Effector memory CD4-positive, alpha-beta T cell (primary cell): ENCODE results near the gene ENOX1.

Experiments
- DNase-seq, 3 donors: peaks; one replicate each; pipeline ENCODE4 v3.0.0-alpha.2; 2020
- H3K27ac ChIP-seq: 2 replicates; pipeline ENCODE4 v1.7.0; 2013; ENCODE audit warnings: mild to moderate bottlenecking, low read length, moderate library complexity; ENCODE audit not compliant: insufficient read depth, poor library complexity, severe bottlenecking
- H3K27me3 ChIP-seq: replicated peaks from 2 replicates; pipeline ENCODE4 v1.7.0; 2013; ENCODE audit warnings: mild to moderate bottlenecking, low read length; ENCODE audit not compliant: insufficient read depth, control insufficient read depth, poor library complexity, severe bottlenecking
- H3K36me3 ChIP-seq: 2 replicates; pipeline ENCODE4 v1.7.0; 2013; ENCODE audit warnings: mild to moderate bottlenecking, low read length, moderate library complexity; ENCODE audit not compliant: control insufficient read depth, insufficient read depth
- H3K4me1 ChIP-seq: 2 replicates; pipeline ENCODE4 v1.7.0; 2013; ENCODE audit warnings: low read length, mild to moderate bottlenecking; ENCODE audit not compliant: control insufficient read depth, insufficient read depth, poor library complexity, severe bottlenecking
- H3K4me3 ChIP-seq: 2 replicates; pipeline ENCODE4 v1.7.0; 2013; ENCODE audit warnings: low read length, low read depth, mild to moderate bottlenecking; ENCODE audit not compliant: insufficient read depth, poor library complexity, severe bottlenecking
- H3K9me3 ChIP-seq: 2 replicates; pipeline ENCODE4 v1.7.0; 2013; ENCODE audit warnings: mild to moderate bottlenecking, low read length, moderate library complexity; ENCODE audit not compliant: control insufficient read depth

The ENOX1 gene

DNA sequence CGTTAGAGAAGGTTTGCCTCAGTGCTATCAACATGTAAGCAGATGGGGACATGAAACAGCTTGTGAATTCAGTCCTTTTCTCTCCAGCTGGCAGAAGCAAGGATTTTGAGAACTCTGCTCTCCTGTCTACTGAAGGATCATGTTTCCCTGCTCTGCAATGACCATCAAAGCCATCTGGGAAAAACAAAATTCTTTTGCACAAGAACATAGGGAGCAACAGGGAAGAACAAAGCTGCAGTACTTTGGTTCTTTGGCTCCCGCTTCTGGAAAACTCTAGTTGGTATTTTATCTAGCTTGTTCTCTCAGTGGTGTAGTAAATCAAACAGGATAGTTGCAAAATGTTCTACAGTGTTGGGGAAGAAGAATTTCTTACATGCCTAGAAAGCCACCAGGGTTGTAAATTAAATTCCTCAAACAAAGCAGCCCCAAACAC lies 270.4 kb downstream of the ENOX1 start:
- no peaks in the 10 kb centered on the region for H3K4me1 ChIP-seq
- H3K9me3 ChIP-seq: no peaks in the 10 kb centered on the region
- no peak for DNase-seq
- no peak overlapping the region for H3K4me3 ChIP-seq
- no peaks in the 10 kb centered on the region for H3K36me3 ChIP-seq
- H3K27ac ChIP-seq: no peak overlapping the region
- no peaks in the 10 kb centered on the region for H3K27me3 ChIP-seq

DNA sequence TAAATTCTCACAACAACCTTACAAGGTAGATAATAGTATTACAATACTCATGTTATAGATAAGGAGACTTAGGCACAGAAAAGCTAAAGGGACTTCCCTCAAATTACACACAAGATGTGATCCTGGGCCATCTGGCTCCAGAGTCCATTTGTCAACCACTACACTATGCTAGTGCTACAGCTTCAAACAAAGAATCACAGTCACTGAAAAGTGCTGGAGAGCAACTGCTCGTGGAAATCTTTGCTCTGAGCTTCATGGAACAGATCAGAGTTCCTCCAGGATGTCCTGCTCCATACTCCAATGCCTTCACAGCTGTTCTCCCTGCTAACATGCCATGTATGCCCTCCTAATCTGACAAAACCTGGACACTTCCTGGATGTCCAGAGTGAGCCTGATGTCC lies 271.2 kb downstream of the ENOX1 start:
- Histone ChIP-seq H3K4me3 (no peak overlapping the region), H3K27me3 (no peaks in the 10 kb centered on the region), H3K27ac (no peak overlapping the region), H3K36me3 (no peaks in the 10 kb centered on the region), H3K9me3 (no peaks in the 10 kb centered on the region), H3K4me1 (no peaks in the 10 kb centered on the region)
- no peak for DNase-seq

DNA sequence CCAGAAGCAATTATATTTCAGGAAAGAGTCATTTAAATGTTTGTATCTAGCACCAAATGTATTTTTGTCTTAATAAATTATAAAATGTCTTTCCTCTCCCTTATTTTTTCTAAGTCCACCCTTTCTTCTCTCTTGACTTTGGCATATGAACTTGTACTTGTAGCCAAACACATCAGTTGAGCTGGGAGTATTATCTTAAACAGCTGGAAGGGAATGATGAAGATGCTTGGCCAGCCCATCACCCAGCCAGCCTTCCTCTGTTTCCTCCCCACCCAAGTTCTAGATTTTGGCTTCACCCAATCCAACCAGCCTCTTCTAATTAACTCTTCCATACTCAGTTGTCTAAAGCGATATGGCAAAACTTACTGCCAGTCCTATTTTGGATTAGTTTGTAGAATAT lies 272.5 kb downstream of the ENOX1 start:
- Histone ChIP-seq H3K27me3 (no peaks in the 10 kb centered on the region), H3K9me3 (no peaks in the 10 kb centered on the region), H3K27ac (no peak overlapping the region), H3K4me3 (no peak overlapping the region), H3K4me1 (no peaks in the 10 kb centered on the region), H3K36me3 (no peaks in the 10 kb centered on the region)
- DNase-seq: no peak

DNA sequence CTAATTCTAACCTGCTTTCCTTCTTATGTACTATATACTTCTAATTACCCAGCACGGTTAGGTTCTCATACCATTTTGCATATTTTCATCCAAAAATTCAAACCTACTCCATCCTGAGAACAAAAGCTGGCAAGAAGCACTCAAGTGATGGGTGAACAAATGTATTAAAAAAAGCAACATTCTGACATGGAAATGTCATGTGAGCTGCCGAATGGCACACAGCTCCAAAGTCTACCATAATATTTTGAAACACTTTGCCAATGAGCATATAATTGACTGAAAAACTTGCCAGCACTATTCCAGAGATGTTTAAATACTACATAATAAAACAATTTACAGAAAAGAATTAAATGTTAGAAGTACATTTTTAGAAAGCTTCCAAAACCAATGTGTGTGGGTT lies 274.6 kb downstream of the ENOX1 start:
- no peak overlapping the region for H3K4me3 ChIP-seq
- no peaks in the 10 kb centered on the region for H3K4me1 ChIP-seq
- no peak overlapping the region for H3K27ac ChIP-seq
- no peaks in the 10 kb centered on the region for H3K36me3 ChIP-seq
- DNase-seq: no peak
- no peaks in the 10 kb centered on the region for H3K9me3 ChIP-seq
- H3K27me3 ChIP-seq: no peaks in the 10 kb centered on the region

DNA sequence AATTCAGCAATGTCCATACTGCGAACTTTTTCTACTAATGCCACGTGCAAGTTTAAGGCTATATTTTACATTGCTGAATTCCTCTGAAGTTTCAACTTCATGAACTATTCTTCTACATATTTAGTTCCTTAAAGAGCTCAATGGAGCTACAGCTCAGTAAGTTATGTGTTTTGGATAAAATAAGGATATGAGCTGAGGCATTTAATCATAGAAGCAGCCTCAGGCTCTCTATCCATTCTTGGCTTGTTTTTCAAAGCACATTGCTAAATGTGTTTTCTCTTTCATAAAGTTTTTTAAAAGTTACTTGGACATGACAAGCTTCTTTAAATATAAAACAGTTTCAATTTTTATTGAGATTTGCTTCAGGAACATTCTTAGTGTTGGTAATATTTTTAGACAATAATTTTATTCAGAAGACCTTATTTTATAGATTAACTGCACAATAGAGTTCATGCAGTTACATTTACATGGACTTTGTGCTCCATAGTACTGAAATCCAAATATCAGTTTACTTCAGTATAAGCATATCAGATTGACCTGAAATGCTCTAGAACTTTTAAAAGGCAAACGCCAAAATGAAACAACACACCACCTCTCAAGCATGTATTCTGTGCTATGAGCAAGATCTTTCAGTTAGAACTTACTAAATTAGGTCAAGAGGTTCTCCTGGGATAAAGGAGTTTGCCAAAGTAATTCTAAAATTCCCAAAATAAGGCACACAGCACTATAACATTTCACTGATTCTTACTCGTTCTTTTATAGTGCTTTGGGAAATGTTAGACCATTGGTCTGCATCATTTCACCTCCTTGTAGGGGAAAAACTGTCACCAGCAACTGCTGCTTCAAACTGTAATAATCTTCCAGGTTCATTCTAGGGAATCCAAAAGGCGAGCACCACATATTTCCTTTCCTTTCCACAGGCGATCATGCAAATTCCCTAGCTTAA lies 275.5 kb downstream of the ENOX1 start:
- no peaks in the 10 kb centered on the region for H3K36me3 ChIP-seq
- no peaks in the 10 kb centered on the region for H3K9me3 ChIP-seq
- no peak overlapping the region for H3K4me3 ChIP-seq
- no peak overlapping the region for H3K27ac ChIP-seq
- DNase-seq: no peak
- H3K4me1 ChIP-seq: no peaks in the 10 kb centered on the region
- no peaks in the 10 kb centered on the region for H3K27me3 ChIP-seq

DNA sequence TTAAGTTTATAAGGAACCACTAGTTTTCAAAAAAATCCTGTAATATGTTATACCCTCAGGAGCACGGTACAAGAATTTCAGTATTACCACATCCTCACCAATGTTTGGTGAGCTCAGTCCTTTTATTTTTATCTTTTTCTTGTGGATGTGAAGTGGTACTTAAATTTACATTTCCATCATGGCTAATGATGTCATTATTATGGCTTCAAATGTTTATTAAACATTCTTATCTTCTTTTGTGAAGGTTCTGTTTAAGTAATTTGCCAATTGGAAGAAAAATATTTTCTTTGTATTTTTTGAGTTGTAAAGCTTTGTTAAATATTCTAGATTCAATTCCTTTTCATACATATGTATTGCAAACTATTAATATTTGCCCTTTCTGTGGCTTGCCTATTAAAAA lies 291.0 kb downstream of the ENOX1 start:
- H3K36me3 ChIP-seq: no peaks in the 10 kb centered on the region
- DNase-seq: no peak
- H3K9me3 ChIP-seq: no peaks in the 10 kb centered on the region
- no peaks in the 10 kb centered on the region for H3K4me1 ChIP-seq
- no peak overlapping the region for H3K4me3 ChIP-seq
- no peaks in the 10 kb centered on the region for H3K27me3 ChIP-seq
- H3K27ac ChIP-seq: no peak overlapping the region

DNA sequence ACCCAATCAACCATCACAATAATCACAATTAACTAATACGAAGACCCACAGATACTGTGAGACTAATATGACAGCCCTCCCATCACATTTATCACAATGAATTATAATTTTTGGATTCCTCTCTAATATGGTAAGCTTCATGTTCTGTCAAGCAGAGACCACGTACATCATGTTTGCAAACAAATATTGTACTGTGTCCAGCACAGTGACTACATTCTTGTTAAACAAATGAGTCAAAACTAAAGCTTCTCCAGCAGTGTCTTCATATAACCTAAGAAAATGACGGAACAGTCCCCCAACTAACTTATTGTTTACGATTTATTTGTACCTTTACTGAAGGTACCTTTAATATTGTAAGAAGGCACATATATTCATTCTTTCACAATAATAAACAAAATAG lies 292.6 kb downstream of the ENOX1 start:
- Histone ChIP-seq H3K27ac (no peak overlapping the region), H3K36me3 (no peaks in the 10 kb centered on the region), H3K9me3 (no peaks in the 10 kb centered on the region), H3K27me3 (no peaks in the 10 kb centered on the region), H3K4me1 (no peaks in the 10 kb centered on the region), H3K4me3 (no peak overlapping the region)
- no peak for DNase-seq

DNA sequence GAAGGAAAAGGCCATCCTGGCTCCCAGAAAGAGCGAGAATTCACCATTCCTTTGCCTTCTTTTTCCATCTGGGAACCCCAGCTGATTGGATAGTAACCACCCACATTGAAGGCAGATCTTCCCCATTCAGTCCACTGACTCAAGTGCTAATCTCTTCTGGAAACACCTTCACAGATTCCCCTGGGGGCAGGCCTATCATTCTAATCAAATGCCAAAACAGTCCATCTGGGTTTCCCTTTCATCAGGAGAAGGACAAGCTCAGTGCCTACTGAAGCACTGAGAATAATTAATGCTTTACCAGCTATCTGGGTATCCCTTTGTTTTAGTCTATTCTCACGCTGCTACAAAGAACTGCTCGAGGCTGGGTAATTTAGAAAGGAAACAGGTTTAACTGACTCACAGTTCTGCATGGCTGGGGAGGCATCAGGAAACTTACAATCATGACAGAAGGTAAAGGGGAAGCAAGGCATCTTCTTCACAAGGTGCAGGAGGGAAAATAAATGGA lies 293.2 kb downstream of the ENOX1 start:
- Histone ChIP-seq H3K4me1 (no peaks in the 10 kb centered on the region), H3K36me3 (no peaks in the 10 kb centered on the region), H3K9me3 (no peaks in the 10 kb centered on the region), H3K27ac (no peak overlapping the region), H3K27me3 (no peaks in the 10 kb centered on the region), H3K4me3 (no peak overlapping the region)
- no peak for DNase-seq

DNA sequence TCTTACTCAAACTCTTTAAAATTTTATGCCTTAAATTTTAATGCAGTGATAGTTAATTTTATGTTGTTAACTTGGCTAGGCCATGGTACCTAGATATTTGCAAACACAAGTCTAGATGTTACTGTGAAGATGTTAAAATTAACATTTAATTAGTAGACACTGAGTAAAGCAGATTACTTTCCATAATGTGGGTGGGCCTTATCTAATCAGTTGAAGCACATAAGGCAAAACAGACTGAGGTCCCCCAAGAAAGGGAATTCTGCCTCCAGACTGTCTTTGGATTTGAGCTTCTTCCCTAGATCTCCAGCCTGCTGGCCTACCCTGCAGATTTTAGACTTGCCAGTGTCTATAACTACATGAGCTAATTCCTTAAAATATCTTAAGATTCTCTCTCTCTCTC lies 294.0 kb downstream of the ENOX1 start:
- Histone ChIP-seq H3K27me3 (no peaks in the 10 kb centered on the region), H3K4me3 (no peak overlapping the region), H3K27ac (no peak overlapping the region), H3K9me3 (no peaks in the 10 kb centered on the region), H3K4me1 (no peaks in the 10 kb centered on the region), H3K36me3 (no peaks in the 10 kb centered on the region)
- DNase-seq: no peak

DNA sequence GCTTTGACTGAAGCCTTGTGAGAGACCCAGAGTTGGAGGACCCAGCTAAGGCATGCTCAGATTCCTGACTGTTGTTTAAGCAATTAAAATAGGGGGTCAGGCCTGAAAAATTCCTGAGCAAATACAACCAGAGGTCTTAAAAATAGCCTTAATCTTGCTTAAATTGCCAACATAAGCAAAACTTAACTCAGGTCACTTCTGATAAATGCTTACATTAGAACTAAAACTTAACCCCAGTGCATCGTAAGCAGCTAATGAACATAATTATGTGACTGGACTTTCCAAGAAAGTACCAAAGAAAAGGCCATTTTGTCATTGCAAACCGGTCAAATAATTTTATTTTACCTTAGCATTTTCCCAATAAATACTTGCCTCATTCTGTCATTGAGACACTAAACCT lies 294.5 kb downstream of the ENOX1 start:
- Histone ChIP-seq H3K27me3 (no peaks in the 10 kb centered on the region), H3K36me3 (no peaks in the 10 kb centered on the region), H3K4me1 (no peaks in the 10 kb centered on the region), H3K27ac (no peak overlapping the region), H3K9me3 (no peaks in the 10 kb centered on the region), H3K4me3 (no peak overlapping the region)
- DNase-seq: no peak
